VCaP (cell line): ENCODE data around the gene DSEL.

Source experiments
- H3K27ac ChIP-seq: fragments of 450-650 bp; 2 replicates; pipeline ENCODE4 v1.5.1; 2017
- TF ChIP-seq, protein P1 (sequence below): fragments of 450-650 bp; conservative IDR thresholded peaks from 2 replicates; pipeline ENCODE4 v1.5.1; 2017; ENCODE audit warnings: mild to moderate bottlenecking, moderate library complexity

The DSEL gene

DNA sequence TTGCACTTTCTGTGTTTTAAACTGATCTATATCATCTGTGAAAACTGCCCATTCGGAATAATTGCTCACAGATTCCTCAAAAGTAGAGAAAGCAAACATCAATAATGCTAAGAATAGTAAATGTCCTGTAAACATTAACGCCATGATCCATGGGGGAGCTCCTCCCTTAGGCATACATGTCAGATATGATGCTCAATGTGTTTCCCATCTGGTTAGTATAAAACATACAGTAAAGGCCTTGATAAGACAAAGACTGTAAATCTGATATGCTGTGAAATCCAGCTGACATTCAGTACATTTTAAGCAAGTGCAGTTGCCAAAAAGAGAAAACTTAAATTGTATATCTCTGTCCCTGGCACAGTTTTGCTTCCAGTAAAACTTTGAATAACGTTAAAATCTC is 2.1 kb downstream of the DSEL start:
- peak overlapping the region; percentile 93; the same call in 1 of the 2 replicates for H3K27ac ChIP-seq
- TF ChIP-seq, protein P1, sequence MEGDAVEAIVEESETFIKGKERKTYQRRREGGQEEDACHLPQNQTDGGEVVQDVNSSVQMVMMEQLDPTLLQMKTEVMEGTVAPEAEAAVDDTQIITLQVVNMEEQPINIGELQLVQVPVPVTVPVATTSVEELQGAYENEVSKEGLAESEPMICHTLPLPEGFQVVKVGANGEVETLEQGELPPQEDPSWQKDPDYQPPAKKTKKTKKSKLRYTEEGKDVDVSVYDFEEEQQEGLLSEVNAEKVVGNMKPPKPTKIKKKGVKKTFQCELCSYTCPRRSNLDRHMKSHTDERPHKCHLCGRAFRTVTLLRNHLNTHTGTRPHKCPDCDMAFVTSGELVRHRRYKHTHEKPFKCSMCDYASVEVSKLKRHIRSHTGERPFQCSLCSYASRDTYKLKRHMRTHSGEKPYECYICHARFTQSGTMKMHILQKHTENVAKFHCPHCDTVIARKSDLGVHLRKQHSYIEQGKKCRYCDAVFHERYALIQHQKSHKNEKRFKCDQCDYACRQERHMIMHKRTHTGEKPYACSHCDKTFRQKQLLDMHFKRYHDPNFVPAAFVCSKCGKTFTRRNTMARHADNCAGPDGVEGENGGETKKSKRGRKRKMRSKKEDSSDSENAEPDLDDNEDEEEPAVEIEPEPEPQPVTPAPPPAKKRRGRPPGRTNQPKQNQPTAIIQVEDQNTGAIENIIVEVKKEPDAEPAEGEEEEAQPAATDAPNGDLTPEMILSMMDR: no peak

DNA sequence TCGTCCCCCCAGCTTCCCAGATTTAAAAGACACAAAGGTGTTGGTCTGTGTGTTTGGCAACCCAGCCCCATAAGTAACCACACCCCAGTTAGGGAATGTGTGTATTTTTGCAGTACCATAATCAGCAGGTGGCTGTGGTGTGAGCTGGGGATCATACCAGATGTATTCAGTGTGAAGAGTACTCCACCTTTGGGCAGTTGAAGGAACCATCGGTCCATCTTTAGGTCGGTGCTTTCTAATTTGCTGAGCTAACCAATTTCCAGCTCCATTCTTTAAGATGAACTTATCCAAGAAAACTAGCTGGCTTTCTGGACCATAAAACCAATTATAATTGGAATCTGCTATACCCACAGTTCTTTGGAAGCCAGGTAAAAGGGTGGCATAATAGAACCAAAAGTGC is 3.2 kb downstream of the DSEL start:
- TF ChIP-seq, protein P1: peak; percentile 33
- no peak overlapping the region for H3K27ac ChIP-seq

DNA sequence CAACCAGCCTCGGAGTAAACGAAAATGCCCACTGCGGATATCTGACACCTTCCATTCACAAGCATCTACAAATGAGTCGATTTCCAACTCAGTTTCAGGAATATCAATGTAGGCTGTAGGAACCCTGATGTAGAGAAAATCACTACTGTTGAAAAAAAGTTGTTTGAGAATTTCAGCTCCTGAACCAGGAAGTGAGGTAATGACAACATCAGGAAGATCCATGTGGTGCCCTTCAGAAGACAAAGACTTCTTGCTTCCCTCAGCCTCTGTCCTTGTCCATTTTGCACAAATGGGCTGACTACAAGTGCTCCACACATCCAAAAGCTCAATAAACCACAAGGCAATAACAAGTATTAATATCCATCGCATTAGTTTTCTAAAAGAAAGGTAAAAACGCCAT is 4.7 kb downstream of the DSEL start:
- TF ChIP-seq, protein P1: no peak
- no peak overlapping the region for H3K27ac ChIP-seq

DNA sequence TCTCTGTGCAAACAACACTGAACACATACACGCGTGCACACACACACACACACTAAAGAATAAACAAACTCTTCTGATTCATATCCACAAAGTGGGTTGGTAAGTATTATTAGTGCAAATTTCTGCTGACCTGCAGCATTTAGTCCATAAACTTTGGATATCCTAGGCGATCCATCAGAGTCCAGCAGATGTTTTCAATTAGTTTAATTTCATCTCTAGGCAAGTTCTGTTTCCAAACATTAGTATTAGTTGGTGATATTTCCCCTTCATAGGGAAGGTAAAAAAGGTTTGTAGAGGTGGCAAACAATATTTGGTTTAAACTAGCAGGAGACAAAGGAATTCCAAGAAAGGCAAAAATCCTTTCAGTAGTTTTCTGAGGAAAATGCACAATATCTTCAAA is 5.7 kb downstream of the DSEL start:
- TF ChIP-seq, protein P1: no peak
- H3K27ac ChIP-seq: no peak overlapping the region

DNA sequence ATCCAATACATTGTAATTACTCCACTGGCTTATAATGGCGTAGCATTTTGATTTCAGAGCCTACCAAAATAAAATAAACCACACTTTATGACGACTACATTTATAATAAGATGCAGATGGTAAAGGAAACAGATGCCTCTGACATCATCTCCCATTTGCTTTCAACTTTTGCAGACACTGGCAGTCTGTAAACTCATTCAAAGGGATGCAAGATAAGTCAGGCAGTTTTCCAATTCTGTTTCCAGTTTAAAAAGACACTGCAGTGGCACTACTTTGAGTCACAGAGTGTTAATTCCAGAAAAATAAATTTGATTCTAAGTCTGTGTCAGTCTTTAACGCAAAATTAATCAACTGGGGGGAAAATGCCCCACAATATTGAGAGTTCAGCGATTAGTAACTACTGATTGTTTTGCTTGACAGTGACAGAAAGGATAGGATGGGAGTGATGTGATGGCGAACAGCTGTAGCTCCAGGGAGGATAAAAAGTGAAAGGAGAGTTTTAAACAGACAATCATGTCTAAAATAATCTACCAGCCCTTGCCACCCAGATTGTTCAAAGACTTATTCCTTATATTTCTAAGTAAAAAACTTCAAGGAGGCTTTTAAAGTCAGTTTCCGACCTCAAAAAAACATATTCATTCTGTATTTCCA is 6.7 kb downstream of the DSEL start:
- H3K27ac ChIP-seq: no peak overlapping the region
- TF ChIP-seq, protein P1: no peak

DNA sequence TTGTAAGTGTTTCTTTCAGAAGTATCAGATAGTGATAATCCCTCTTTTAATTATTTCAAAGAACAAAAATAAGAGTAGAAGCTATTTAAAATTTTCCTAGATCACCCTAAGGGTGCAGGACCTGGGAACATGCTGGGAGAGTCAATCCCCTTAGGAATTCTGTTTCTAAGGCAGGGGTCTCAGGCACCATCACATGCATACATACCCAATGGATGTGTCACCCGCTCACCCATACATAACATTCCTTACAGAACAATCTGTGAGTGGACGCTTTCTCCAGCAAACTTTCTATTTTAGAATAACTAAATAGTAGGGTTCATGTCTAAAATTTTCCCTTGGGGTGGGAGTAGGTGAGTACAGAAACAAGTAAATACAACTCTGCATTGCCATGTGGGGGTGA is 8.4 kb downstream of the DSEL start:
- no peak overlapping the region for H3K27ac ChIP-seq
- TF ChIP-seq, protein P1: no peak

DNA sequence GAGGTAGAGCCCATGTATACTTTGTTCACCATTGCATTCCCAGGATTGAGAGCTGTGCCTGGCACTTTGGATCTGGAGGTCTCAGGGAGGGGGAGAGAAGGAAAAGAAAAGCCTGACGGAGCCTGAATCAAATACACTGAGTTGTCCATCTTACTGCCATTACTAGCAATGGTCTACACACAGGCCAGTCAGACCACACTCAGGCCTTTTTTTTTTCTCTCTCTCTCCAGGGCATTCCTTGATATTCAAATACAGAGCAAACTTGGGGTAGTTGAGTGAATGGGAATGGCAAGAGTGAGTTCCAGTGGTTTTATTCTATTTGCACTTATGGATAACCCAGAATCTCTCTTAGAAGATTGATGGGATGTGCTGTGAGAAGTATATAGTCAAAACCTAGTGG is 11.8 kb downstream of the DSEL start:
- no peak overlapping the region for H3K27ac ChIP-seq
- TF ChIP-seq, protein P1: no peak
